ENCODE measurements around the gene RAB37.

DNA sequence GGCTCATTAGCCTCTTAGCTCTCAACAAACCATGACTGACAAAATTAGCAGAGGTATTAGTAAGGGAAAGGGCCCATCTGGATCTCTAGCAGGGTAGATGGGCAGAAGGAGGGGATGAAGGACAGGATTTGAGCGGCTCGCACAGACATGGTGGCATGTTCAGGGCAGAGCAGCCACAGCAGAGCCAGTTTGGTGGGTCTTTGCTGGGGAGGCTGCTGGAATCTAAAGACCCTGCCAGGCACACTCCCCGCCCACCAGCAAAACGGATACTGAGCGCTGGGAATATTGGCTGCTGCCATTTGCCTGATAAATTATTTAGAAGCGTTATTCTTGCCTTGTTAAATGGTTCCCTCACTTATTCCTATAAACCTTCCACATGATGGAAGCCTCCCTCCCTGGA is 59.8 kb downstream of the RAB37 start:
- TF ChIP-seq SUZ12 (IDR thresholded peaks at IDR 0.05) (no peak), ELF4 (IDR thresholded peaks at IDR 0.05) (no peak), BHLHE40 (IDR thresholded peaks at IDR 0.05; ENCODE audit: borderline replicate concordance) (no peak), HDGF (IDR thresholded peaks at IDR 0.05; ENCODE audit: borderline replicate concordance) (no peak), TARDBP (IDR thresholded peaks at IDR 0.05) (no peak), FOXM1 (IDR thresholded peaks at IDR 0.05; ENCODE audit: borderline replicate concordance) (no peak), FOXA1 (IDR thresholded peaks at IDR 0.05) (no peak), ARNT (IDR thresholded peaks at IDR 0.05) (no peak), NFRKB (IDR thresholded peaks at IDR 0.05) (no peak), LEF1 (IDR thresholded peaks at IDR 0.05; ENCODE audit: borderline replicate concordance) (no peak), SP1 (IDR thresholded peaks at IDR 0.05) (no peak), FOXK2 (IDR thresholded peaks at IDR 0.05) (no peak), CTBP1 (IDR thresholded peaks at IDR 0.05; ENCODE audit: borderline replicate concordance) (no peak)
- TF ChIP-seq, protein P1, sequence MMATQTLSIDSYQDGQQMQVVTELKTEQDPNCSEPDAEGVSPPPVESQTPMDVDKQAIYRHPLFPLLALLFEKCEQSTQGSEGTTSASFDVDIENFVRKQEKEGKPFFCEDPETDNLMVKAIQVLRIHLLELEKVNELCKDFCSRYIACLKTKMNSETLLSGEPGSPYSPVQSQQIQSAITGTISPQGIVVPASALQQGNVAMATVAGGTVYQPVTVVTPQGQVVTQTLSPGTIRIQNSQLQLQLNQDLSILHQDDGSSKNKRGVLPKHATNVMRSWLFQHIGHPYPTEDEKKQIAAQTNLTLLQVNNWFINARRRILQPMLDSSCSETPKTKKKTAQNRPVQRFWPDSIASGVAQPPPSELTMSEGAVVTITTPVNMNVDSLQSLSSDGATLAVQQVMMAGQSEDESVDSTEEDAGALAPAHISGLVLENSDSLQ (IDR thresholded peaks at IDR 0.05): no peak
